ENCODE data around the gene PLAGL1.

DNA sequence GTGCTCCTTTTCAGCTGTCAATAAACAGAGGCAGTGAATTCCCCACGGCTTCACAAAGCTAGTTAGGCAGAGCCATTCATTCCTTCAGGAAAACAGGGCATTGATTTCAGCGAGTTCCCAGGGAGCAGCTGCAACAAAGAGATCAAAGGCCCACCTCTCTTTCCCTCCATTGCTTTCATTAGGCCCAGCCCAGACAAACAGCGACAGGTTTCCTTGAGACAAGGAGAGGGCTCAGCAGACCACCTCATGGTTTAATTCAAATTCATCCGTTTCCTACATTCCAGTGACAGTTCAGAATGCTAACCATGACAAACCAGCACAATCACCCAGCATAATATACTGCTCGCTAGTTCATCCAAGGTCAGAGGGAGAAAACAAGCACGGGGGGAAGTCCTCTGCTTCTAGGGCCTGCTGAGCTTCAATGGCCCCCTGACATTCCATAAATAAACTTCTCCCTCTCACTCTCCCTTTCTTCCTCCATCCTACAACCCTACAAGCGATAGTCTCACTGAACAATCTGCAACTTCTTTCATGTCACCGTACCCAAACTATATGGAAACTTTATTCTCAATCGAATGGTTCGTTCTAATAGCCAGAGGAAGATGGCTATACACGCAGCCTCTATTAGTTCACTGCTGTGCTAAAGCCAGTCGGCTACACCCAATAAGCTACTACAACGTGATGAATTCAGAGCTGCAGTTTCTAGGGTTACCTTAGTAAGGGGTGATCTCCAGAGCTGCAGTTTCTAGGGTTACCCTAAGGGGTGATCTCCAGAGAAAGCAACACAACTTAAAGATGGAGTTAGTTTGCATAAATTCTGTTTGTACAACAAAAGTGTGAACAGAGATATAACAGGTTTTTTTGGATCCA is 34.7 kb downstream of the PLAGL1 start:
- TF ChIP-seq, protein P1, sequence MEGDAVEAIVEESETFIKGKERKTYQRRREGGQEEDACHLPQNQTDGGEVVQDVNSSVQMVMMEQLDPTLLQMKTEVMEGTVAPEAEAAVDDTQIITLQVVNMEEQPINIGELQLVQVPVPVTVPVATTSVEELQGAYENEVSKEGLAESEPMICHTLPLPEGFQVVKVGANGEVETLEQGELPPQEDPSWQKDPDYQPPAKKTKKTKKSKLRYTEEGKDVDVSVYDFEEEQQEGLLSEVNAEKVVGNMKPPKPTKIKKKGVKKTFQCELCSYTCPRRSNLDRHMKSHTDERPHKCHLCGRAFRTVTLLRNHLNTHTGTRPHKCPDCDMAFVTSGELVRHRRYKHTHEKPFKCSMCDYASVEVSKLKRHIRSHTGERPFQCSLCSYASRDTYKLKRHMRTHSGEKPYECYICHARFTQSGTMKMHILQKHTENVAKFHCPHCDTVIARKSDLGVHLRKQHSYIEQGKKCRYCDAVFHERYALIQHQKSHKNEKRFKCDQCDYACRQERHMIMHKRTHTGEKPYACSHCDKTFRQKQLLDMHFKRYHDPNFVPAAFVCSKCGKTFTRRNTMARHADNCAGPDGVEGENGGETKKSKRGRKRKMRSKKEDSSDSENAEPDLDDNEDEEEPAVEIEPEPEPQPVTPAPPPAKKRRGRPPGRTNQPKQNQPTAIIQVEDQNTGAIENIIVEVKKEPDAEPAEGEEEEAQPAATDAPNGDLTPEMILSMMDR (IDR thresholded peaks at IDR 0.05; ENCODE audit: insufficient read depth, low read depth, low read length), result no peak
- TF ChIP-seq EZH2 (IDR thresholded peaks at IDR 0.05; ENCODE audit: insufficient read depth, low read length), result no peak

Measured in astrocyte (in vitro differentiated cells and primary cell).